GM18511 (cell line): Measurements from ENCODE around the gene PLK4.
"Not testable (repeated sequence)": the region's sequence is repeated elsewhere in the genome, so short reads cannot be mapped to it uniquely, and the experiment has no call there.

ENCODE experiments used
- ATAC-seq: cut with Tn5 transposase; IDR thresholded peaks from one replicate; pipeline ENCODE4 v1.9.1; 2021; ENCODE audit warnings: mild to moderate bottlenecking, moderate library complexity; ENCODE audit not compliant: unreplicated experiment

PLK4 gene

DNA sequence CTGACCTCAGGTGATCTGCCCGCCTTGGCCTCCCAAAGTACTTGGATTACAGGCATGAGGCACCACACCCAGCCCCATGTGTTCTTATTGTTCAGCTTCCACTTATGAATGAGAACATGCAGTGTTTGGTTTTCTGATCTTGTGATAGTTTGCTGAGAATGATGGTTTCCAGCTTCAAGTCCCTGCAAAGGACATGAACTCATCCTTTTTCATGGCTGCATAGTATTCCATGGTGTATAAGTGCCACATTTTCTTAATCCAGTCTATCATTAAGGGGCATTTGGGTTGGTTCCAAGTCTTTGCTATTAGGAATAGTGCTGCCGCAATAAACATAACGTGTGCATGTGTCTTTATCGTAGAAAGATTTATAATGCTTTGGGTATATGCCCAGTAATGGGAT lies 19.0 kb downstream of the PLK4 start:
- ATAC-seq, result not testable (repeated sequence)

DNA sequence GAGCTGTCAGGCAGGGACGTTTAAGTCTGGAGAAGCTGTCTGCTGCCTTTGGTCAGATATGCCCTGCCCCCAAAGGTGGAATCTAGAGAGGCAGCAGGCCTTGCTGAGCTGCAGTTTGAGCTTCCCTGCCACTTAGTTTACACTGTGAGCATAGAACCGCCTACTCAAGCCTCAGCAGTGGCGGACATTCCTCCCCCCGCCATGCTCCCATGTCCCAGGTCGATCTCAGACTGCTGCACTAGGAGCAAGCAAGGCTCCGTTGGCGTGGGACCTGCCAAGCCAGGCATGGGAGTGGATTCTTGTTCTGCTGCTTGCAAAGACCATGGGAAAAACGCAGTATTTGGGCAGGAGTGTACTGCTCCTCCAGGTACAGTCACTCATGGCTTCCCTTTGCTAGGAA lies 24.3 kb downstream of the PLK4 start:
- ATAC-seq, result no peak

DNA sequence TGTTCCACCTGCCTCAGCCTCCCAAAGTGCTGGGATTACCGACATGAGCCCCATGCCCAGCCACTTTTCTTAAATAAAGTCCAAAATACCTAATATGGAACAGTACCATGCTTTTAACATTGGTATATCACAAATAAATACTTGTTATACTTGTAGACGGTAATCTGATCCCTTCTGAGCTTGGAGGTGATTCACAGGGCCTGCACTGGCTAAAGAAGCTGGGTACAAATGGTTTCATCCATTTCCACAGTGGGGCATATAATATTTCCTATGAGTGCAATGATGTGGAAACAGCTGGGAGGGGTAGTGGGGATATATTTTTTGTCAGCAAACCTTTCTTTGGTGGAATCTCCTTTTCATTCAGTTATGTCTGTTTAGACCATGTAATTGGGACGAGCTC lies 35.8 kb downstream of the PLK4 start:
- no peak for ATAC-seq

DNA sequence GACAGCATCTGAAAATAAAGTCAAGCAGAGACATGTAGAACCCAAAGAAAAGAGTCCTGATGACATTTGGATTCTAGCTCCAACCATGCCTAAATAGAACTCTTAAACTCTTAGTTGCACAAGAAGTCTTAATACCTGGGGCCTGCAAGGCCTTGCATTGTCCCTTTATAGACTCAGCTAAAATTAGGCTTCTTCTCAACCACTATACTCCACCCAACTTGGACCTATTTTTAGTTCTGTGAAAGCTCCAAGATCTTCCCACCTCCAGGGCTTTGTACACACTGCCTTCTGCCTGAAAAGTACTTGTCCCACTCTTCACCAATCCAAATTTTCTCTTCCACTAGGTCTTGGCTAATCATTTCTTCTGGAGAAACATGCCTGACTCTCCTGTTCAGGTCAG lies 36.5 kb downstream of the PLK4 start:
- ATAC-seq, result no peak

- ATAC-seq, result no peak
Observed at GRCh38 chr4:127920521-127920920, 39.8 kb downstream of the PLK4 start.

GRCh38 chr4:127922226-127922625 lies 41.5 kb downstream of the PLK4 start:
- no peak for ATAC-seq

DNA sequence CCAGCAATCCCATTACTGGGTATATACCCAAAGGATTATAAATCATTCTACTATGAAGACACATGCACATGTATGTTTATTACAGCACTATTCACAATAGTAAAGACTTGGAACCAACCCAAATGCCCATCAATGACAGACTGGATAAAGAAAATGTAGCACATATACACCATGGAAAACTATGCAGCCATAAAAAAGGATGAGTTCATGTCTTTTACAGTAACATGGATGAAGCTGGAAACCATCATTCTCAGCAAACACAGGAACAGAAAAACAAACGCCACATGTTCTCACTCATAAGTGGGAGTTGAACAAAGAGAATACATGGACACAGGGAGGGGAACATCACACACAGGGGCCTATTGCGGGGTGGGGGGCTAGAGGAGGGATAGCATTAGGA lies 45.0 kb downstream of the PLK4 start:
- ATAC-seq, result not testable (repeated sequence)

DNA sequence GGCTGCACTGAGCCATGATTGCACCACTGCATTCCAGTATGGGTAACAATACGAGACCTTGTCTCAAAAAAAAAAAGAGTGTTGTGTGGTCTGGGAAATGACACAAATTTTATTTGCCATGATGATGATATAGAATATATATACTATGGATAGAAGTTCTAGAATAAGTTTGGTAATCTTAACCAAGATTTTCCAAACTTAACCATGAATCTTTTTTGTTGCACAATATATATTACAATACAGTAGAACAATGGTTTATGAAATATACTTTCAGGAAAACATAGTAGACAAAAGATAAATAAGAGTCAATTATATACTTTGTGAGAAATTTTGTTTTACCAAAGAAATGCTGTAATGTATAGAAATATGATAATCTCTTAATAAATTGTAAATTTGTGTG lies 49.5 kb downstream of the PLK4 start:
- ATAC-seq, result no peak

DNA sequence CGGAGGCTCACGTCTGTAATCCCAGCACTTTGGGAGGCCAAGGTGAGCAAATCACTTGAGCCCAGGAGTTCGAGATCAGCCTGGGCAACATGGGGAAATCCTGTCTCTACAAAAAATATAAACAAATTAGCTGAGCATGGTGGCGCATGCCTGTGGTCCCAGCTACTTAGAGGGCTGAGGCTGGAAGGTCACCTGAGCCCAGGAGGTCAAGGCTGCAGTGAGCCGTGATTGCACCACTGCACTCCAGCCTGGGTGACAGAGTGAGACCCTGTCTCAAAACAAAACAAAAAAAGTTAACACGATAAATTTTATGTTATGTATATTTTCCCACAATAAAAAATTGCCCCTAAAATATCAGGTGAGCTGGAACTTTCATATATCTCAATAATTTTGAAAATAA lies 51.1 kb downstream of the PLK4 start:
- not testable (repeated sequence) for ATAC-seq

DNA sequence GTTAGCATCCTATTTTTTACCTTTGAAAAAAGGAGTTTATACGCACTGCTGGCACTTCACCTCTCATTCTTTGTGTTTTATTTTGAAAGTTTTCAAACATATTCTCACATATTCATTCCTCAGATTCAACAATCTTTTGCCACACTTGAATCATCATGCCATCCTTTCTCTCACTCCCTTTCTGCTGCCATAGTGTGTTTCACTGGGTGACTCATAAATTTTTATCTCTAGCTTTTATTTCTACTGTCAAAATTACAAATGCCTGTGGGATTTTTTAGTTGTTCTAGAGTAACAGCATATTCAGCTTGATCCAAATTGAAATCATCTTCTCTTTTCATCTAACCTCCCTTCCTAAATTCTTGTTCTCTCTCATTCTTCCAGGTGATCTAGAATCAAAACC lies 56.3 kb downstream of the PLK4 start:
- no peak for ATAC-seq
